GM19193 (cell line): Measurements from ENCODE around the gene GMFB.

Experiments used
- POLR2A ChIP-seq: IDR thresholded peaks from 4 replicates; pipeline ENCODE4 v1.6.1; 2011; ENCODE audit not compliant: insufficient read depth, insufficient read length; ENCODE audit errors: extremely low read depth

The GMFB gene

DNA sequence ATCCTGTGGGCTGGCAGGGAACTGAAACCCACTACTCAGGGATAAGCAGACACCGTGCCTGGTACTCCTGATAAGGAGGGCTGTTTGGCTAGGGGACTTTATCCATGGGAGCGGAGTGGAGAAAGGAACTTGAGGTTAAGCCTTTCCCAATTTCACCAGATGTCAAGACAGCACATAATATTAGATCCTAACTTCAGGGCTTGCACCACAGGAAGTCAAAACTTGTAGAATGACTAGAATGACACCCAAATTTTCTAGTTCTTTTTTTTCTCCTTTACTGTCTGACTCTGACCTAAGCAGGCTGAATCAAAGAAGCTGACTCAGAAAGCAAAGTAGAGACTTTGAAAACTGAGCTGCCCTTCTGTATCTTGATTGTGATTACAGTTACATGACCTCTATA, 13.8 kb upstream of the GMFB start:
- no peak for TF ChIP-seq POLR2A

DNA sequence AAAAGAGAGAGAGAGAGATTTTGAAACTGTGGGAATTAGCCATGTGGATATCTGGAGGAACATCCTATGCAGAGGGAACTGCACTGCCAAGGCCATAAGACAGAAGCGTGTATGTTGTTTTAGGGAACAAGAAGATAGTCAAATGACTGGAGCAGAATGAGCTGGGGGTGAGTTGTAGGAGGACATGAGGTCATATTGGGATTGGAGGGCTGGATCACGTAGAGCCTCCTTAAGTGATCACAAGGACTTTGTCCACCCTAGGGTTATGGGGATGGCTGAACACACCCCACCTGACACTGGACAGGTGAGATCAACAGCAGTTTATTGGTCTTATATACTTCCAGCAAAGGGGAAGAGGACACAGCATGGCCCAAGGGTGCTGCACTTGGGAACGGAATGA, 12.7 kb upstream of the GMFB start:
- TF ChIP-seq POLR2A = no peak

DNA sequence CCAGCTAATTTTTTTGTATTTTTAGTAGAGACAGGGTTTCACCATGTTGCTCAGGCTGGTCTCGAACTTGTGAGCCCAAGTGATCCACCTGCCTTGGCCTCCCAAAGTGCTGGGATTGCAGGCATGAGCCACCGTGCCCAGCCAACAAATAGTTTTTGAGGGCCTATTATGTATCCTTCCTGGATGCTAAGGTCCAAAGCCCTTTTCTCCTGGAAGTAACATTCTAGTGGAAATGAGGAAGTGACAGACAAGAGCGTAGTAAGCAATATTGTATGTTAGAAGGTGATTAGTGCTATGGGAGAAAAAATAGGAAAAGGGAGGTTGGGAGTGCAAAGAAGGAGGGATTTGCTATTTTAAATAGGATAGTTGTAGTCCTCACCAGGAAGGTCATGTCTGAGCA, 12.0 kb upstream of the GMFB start:
- no peak for TF ChIP-seq POLR2A

DNA sequence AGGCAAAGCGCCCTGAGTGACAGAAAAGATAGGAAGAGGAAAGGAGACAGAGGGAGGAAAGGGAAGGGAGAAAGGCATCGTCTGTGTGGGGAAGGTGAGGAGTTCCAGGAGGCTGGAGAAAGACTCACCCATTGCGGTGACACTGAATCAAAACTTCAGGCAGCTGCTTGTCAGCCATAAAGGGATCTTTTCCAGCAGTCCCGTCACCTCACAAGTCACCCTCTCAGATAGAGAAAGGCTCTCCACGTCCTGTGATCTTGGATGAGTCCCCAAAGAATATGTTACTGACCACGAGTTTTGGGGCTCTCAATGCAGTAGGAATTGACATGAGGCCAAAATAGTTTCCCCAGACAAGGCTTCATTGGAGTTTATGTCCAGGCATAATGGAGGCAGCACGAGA, 9.8 kb upstream of the GMFB start:
- no peak for TF ChIP-seq POLR2A

DNA sequence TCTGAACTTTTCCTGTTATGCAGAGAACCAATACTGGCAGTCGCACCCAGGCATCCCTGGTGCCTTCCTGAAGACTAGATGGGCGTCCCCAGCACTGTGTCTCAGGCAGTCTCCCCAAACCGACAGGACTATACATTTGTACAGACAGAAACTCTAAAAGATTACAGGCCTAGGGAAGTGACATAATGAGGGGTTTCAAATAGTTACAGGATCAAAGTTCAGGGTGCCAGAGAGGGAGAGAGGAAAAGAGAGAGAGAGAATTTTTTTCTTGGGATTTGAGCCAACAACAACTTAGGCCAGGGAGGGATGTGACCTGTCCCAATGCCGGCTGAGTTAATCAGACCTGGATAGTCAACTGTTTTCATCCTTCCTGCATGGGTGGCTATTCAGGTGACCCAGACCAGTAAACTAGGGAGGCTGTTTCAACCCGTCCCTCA, 9.3 kb upstream of the GMFB start:
- TF ChIP-seq POLR2A = no peak

DNA sequence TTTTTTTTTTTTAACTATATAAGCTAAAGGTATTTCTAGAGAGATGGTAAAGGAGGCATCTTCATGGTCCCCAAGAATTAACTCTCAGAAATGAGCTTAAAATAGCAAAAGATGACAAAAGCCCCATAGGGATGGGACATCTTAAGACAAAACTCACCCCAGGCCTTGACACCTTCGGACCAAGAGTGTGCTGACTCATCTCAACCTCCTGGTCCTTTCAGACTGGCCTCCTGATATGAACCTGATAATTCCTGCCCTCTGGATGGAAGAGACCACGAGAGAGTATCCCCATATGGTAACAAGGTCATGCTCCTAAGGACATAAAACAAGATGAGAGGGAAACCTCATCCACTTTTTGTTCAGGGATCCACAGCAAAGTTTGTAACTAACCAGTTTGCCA, 8.4 kb upstream of the GMFB start:
- TF ChIP-seq POLR2A = no peak

DNA sequence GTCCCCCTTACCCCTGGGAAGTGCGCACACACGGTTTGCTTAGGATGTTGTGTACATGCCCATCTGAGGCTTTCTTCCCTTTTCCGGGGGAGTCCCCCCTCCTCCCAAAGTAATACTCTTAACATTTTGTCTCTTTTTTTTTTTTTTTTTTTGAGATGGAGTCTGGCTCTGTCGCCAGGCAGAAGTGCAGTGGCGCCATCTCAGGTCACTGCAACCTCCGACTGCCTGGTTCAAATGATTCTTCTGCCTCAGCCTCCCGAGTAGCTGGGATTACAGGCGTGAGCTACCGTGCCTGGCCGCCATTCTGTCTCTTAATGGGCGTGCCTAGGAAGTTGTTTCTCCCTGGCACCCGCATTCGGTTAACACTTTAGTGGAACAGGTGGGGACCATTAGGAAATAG, 4.5 kb upstream of the GMFB start:
- no peak for TF ChIP-seq POLR2A

DNA sequence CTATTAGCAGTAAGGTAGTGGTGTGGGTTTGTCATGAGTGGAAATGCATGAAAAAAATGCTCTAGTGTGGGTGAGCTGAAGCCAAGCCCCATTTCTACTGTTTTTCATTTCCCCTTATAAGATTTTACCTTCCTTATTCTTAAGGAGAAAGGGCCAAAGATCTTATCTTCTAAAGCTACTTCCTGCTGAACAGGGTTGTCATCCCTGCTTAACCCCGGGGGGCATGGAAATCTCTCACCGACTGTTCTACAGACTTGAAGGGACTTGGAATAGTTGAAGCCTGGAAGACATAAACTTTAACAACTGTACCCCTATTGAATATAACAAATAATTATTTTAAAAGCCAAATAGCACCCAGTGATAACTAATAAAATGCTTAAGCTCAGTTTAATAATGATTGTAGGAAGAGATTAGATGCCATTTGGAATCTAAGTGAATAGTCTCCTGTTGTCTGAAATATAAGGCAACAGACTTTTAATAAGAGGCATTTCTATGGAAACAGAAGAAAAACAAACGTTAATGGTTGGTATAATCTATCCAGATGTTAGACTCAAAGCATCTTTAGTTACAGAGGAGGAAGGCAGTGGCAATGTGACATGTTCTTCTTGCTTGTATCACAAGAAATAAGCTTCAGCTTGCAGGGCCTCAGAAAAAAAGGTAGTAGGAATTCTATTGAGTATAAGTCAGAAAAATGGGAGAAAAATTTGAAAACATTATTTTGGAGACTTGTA, 1.8 kb upstream of the GMFB start:
- no peak for TF ChIP-seq POLR2A

DNA sequence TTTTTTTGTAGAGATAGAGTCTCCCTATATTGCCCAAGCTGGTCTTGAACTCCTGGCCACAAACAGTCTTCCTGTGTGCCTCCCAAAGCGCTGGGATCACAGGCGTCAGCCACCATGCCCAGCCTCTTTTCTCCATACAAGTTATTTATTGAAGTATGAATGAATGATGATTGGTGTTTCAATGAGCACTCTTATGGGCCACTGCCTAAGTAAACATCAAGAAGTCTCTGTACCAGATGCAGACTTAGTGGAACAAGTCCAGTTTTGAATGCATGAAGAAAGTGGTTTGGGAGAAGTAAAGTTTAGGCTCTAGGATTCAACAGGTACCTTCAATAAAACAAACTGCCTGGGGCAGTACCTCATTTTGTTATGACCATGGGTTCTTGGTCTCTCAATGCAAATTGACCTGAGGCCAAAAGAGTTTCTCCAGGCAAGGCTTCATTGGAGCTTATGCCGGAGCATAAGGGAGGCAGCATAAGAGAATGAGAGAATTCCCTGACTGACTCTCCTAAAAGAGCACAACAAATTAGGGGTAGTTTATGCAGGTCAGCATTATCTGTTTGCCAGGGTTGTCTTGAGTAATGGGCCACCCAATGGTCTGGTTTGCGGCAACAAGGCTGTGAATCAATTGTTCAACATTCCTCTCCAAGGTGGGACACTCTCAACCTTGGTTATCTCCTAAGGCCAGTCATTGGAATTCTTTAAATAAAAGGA, 1.1 kb upstream of the GMFB start:
- no peak for TF ChIP-seq POLR2A

DNA sequence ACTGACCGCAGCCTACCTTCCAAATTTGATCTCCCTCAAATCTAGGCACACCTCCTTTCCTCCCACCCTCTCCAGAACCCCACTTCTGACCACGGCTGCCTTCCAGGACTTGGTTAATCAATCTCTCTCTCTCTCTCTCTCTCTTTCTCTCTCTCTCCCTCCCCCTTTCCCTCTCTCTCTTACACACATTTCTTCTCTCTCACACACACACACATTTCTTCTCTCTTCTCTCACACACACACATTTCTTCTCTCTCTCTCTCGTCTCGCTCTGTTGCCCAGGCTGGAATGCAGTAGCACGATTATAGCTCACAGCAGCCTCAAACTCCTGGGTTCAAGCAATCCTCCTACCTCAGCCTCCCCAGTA, 521 bp upstream of the GMFB start:
- TF ChIP-seq POLR2A = no peak

DNA sequence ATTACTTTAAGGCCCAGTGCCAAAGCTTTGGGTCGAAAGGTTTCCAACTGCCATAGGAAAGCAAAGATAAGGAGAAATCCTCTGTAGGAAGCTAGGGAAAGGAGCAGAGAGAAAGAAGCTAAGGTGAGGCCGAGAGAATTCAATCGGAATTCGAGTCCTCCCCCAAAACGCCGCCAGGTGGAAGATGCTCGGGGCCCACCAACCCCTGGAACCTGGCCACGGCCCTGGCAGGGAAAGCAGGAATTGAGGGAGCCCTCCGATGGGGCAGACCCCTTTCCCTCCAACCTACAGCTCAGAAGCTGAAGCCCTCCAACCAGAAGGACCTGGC, 498 bp downstream of the GMFB start:
- no peak for TF ChIP-seq POLR2A

DNA sequence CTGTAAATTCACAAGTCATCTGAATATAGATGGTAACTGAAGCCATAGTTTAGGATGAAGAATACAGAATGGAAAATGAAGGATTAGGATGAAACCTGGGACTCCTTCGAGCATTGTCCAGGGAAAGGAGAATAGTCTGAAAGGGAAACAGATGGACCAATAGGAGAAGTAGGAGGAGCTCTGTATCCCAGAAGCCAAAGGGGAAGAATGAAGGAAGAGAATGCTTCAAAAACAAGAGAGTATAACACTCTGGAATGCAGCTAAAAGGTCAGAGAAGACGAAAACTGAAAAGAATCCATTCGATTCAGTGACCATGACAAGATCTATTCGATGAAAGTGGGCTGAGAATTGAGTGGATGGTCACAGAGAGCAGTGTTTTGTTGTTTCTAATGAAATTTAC, 1.0 kb downstream of the GMFB start:
- TF ChIP-seq POLR2A = no peak

DNA sequence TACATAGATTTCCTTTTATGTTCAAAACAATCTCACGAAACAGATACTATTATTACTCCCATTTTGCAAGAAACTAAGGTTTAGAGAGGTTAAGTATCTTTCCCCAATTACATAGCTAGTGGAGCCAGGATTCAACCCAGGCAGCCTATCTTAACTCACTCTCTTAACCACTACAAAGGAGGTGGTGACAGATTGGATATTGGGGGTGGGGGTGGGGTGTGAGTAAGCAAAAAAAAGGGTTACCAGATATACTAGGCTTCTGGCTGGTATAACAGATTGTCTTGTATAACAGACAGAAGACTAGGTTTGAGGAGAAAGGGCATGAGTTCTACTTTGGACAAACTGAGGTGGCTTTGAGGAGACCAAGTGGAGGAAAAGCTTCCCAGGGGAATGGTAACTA, 2.1 kb downstream of the GMFB start:
- TF ChIP-seq POLR2A = no peak

DNA sequence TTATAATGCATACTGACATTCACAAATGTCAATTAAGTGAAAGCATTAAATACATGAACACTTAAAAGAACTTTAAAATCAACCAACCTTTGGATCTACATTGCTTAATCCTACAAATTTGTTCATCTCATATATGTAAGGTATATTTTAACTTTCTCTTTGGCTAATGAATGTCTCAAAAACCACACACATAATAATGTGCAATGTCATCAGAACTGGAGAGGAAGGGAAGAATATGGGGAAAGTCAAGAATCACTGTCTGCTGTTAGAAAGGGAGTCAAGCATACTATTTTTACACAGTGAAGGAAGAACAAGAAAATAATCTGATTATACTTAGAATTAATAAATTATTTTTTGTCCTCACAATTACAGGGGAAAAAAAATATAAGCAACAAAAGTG, 4.9 kb downstream of the GMFB start:
- TF ChIP-seq POLR2A = no peak

DNA sequence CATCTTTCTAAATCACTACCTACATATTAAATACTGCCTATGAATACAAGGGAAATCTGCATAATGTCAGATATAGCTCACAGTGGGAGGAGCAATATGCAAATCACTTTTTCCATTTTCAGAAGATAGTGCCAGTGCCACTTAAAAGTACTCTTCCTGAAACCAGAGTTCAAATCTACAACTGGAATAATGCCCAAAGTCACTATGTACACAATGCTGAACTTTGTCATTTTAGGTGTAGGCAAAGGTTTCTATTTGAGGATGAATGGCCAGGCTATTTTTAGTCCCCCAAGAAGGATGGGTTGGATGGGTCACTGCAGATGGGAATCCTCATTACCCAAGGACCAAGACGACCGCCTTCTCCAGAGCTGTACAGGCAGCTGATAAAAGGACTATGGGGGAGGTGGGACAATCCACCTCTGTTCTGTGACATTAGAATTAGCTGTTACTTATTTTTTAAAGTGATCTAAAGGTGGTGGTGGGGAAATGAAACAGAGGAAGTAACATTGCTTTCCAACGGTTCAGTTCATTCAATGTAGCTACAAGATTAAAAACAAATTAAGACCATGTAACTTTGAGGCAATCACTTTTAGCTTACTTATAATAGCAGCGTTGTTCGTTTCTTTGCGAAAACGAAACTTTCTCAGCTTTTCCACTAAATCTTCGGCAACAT, 5.6 kb downstream of the GMFB start:
- TF ChIP-seq POLR2A = no peak

DNA sequence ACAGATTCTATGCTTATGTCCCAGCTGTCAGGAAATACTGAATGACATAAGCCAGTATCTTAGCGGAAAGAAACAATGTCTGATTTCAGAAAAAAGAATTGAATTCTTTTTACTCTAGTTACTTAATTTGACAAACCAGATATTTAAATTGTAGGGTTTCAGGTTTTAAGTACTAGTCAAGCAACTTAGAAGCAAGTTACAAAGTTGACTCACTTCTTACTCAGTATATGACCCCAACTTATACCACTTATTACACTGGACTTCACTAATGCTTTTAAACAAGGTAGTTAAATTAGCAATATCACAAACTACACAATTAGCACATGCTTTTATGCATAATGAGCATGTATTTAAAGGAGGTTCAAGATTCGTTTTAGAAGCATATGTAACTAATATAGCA, 7.1 kb downstream of the GMFB start:
- TF ChIP-seq POLR2A = no peak
